Upper lobe of right lung (tissue), 1 donor: ENCODE measurements around the gene OLA1. TPM values are rescaled to one million over a fixed set of nuclear protein-coding genes. Genes with fewer than 3 reads are reported as not detected.

ENCODE experiments used
- ATAC-seq: fragments of 200-7000 bp; cut with Tn5 transposase; one replicate; pipeline ENCODE4 v1.9.1; 2020; ENCODE audit warnings: mild to moderate bottlenecking, moderate library complexity
- DNase-seq: peaks from one replicate; pipeline ENCODE4 v3.0.0-alpha.2; 2020
- H3K27ac ChIP-seq: fragments of 200-600 bp; one replicate; pipeline ENCODE4 v1.8.0; 2022
- H3K27me3 ChIP-seq: fragments of 200-600 bp; one replicate; pipeline ENCODE4 v1.8.0; 2022; ENCODE audit warnings: mild to moderate bottlenecking
- H3K36me3 ChIP-seq: fragments of 200-600 bp; one replicate; pipeline ENCODE4 v1.8.0; 2022
- H3K4me1 ChIP-seq: fragments of 200-600 bp; one replicate; pipeline ENCODE4 v1.8.0; 2022
- H3K4me3 ChIP-seq: fragments of 200-600 bp; one replicate; pipeline ENCODE4 v1.8.0; 2022; ENCODE audit warnings: mild to moderate bottlenecking
- H3K9me3 ChIP-seq: fragments of 200-600 bp; one replicate; pipeline ENCODE4 v1.8.0; 2022
- intact Hi-C: fragments of 100-400 bp; cut with DNase I; formaldehyde crosslinking; loops from one replicate; pipeline ENCODE4 v1.11.0; 2022
- total RNA-seq: library from RNA; stranded (reverse); fragmentation: NEBNext Ultra II Directional; extraction: Animal tissue kit (Norgen Biotek cat#: 25700); gene quantifications from one replicate; pipeline ENCODE4 v1.2.1, GENCODE V29; 2021
- TF ChIP-seq, protein P1 (sequence below): fragments of 200-600 bp; IDR thresholded peaks from one replicate; pipeline ENCODE4 v1.8.0; 2022; ENCODE audit warnings: antibody characterized with exemption
- donor health status: DM: no; HTN: yes; CAD: no; lungs with severe emphysema.

The OLA1 gene
- total RNA-seq, 1 donor from 2014 or later: 50.2 TPM

DNA sequence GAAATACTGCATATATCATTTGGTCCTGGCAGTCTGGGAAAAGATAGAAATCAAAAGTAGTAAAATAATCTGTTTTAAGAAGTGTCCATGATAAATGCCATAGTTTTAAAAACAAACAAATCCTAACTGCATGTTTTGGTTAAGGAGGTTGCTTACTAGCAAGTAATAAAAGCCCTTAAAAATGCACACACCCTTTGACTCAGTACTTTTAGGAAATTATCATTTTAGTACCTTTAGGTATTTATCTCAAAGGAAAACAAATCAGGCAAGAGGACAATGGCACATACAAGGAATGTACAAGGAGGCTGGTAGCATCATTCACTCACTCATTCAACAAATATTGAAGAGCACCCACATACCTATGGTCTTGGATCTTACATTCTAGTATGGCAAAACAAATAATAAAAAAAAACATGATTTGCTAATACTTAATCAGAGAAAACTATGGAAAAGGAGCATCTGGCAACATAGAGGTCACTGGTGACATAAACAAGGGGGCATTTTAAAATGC is 67.6 kb downstream of the OLA1 start:
- Histone ChIP-seq H3K4me1 (no peaks in the 10 kb centered on the region), H3K36me3 (no peaks in the 10 kb centered on the region), H3K27ac (no peak overlapping the region), H3K27me3 (no peaks in the 10 kb centered on the region), H3K4me3 (no peak overlapping the region), H3K9me3 (no peaks in the 10 kb centered on the region)
- TF ChIP-seq, protein P1, sequence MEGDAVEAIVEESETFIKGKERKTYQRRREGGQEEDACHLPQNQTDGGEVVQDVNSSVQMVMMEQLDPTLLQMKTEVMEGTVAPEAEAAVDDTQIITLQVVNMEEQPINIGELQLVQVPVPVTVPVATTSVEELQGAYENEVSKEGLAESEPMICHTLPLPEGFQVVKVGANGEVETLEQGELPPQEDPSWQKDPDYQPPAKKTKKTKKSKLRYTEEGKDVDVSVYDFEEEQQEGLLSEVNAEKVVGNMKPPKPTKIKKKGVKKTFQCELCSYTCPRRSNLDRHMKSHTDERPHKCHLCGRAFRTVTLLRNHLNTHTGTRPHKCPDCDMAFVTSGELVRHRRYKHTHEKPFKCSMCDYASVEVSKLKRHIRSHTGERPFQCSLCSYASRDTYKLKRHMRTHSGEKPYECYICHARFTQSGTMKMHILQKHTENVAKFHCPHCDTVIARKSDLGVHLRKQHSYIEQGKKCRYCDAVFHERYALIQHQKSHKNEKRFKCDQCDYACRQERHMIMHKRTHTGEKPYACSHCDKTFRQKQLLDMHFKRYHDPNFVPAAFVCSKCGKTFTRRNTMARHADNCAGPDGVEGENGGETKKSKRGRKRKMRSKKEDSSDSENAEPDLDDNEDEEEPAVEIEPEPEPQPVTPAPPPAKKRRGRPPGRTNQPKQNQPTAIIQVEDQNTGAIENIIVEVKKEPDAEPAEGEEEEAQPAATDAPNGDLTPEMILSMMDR: no peak
- intact Hi-C loops: no loop called here
- ATAC-seq (no peak), DNase-seq (no peak)

DNA sequence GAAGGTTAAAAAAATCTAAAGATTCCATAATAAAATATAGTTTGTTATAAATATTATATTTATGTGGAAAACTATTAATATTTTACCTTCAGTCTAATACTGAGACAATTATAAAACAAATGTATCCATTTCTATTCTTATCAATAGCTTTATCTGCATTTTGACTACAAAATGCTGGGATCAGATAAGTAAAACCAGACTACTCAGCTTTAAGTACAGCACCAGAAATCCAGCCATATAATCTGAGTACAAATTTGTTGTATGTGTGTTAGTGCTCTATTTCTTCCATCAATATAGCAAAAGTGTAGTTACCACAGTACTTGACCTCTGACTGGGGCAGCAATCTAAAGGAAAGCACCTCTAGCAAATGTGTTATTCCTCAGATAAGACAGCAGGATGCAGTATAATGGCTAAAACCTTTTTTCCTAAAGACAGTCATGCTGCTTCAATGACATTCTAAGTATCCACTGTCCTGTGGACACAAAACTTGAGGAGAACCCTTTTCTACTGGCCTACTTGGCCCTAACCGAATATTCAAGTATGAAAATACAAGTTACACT is 68.1 kb downstream of the OLA1 start:
- ATAC-seq: no peak

DNA sequence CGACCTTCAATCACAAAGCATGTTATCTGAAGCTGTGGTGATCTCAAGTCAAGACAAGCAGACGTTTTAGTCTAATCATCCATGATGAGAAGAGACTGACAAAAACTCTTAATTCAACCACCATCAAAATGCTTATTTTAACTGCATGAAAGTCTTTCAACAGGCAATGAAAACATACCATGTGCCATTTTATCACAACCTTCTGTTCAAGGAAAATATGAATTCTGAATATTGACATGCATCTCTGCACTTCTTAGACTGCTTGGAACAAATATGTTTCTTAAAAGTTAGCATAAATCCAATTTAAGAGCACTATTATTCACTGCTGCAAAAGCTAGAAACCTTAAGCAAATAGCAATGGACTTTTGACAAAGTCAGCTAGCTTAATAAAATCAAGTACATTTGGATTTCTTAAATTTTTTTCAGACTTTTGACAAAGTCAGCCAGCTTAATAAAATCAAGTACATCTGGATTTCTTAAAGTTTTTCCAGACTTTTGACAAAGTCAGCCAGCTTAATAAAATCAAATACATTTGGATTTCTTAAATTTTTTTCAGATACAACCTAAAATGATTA is 70.9 kb downstream of the OLA1 start:
- H3K27ac ChIP-seq: no peak overlapping the region
- no peaks in the 10 kb centered on the region for H3K4me1 ChIP-seq
- ATAC-seq: no peak
- H3K9me3 ChIP-seq: no peaks in the 10 kb centered on the region
- DNase-seq: no peak
- intact Hi-C loops: no loop called here
- H3K27me3 ChIP-seq: no peaks in the 10 kb centered on the region
- no peak overlapping the region for H3K4me3 ChIP-seq
- TF ChIP-seq, protein P1: no peak
- no peaks in the 10 kb centered on the region for H3K36me3 ChIP-seq

More for the DNA sequence above, 68.1 kb downstream of the OLA1 start:
- H3K9me3 ChIP-seq: no peaks in the 10 kb centered on the region
- TF ChIP-seq, protein P1: no peak
- no peaks in the 10 kb centered on the region for H3K27me3 ChIP-seq
- intact Hi-C loops: no loop called here
- DNase-seq: no peak
- no peaks in the 10 kb centered on the region for H3K4me1 ChIP-seq
- H3K36me3 ChIP-seq: no peaks in the 10 kb centered on the region
- H3K27ac ChIP-seq: no peak overlapping the region
- no peak overlapping the region for H3K4me3 ChIP-seq

DNA sequence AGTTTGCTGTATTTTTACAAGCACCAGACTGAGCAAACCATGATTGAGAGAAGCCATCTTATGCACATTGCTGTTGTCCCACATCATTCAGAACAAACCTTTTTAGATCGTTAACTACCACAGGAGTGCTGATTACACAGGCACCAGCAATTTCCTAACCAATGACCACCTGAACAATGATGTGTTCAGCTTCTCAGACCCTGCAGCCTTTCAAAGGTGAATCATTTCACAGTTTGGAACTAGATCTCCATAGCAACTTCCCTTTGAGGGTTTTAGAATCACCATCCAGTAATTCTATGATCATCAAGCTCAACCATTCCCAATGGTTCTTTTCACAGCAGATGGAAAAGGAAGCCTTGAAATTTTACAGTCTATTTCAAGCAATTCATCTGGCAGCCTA is 71.4 kb downstream of the OLA1 start:
- TF ChIP-seq, protein P1: no peak
- H3K36me3 ChIP-seq: no peaks in the 10 kb centered on the region
- H3K27ac ChIP-seq: no peak overlapping the region
- H3K4me1 ChIP-seq: no peaks in the 10 kb centered on the region
- no peaks in the 10 kb centered on the region for H3K9me3 ChIP-seq
- H3K4me3 ChIP-seq: no peak overlapping the region
- intact Hi-C loops: no loop called here
- no peaks in the 10 kb centered on the region for H3K27me3 ChIP-seq
- no peak for ATAC-seq
- no peak for DNase-seq

DNA sequence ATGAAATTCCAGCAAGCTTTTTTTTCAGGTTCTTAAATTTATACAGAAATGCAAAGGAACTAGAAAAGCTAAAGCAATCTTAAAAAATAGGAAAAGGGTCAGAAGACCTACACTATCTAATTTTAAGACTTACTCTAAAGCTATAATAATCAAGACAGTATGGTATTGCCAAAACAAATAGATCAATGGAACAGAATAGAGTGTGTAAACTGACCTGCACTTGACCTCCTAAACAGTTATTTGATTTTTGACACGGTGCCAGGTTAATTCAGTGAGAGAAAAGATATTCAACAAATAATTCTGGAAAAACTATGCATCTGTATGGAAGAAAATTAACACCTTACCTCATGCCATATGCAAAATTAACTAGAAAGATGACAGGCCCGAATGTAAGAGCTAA is 73.6 kb downstream of the OLA1 start:
- intact Hi-C loops: no loop called here
- TF ChIP-seq, protein P1: no peak
- no peak for ATAC-seq

More for the DNA sequence above, 73.6 kb downstream of the OLA1 start:
- Histone ChIP-seq H3K9me3 (peaks cover under 1% of the 10 kb centered on the region), H3K36me3 (no peaks in the 10 kb centered on the region), H3K4me3 (no peak overlapping the region), H3K27ac (no peak overlapping the region), H3K27me3 (no peaks in the 10 kb centered on the region), H3K4me1 (no peaks in the 10 kb centered on the region)
- DNase-seq: no peak
